Right atrium auricular region (tissue), 2 donors: ENCODE results near the gene NEK6. TPM values are rescaled to one million over a fixed set of nuclear protein-coding genes. Genes with fewer than 3 reads are reported as not detected.

Experiments used
- DNase-seq: peaks from one replicate; pipeline ENCODE4 v3.0.0-alpha.2; 2019; ENCODE audit warnings: low spot score
- H3K27ac ChIP-seq, 2 donors: fragments of 200-600 bp; sonication (generic); 1 replicate in 1 of 2; 2 replicates in 1 of 2; pipeline ENCODE4 v1.5.1; 2016 to 2019
- H3K27me3 ChIP-seq, 2 donors: fragments of 200-600 bp; sonication (generic); one replicate each; pipeline versions ENCODE4 v1.5.1 to v1.6.0; 2017 to 2019
- H3K36me3 ChIP-seq: fragments of 200-600 bp; sonication (generic); one replicate; pipeline ENCODE4 v1.5.1; 2016
- H3K4me1 ChIP-seq, 2 donors: fragments of 200-600 bp; sonication (generic); one replicate each; pipeline versions ENCODE4 v1.5.1 to v1.6.0; 2017 to 2019
- H3K4me3 ChIP-seq, 2 donors: fragments of 200-600 bp; sonication (generic); 1 replicate in 1 of 2; 2 replicates in 1 of 2; pipeline ENCODE4 v1.5.1; 2017 to 2019; ENCODE audit warnings: mild to moderate bottlenecking in 1 of 2, moderate library complexity in 1 of 2
- H3K9me3 ChIP-seq, 2 donors: fragments of 200-600 bp; sonication (generic); one replicate each; pipeline ENCODE4 v1.5.1; 2019
- CTCF ChIP-seq, 2 donors: fragments of 200-600 bp; sonication (generic); IDR thresholded peaks; one replicate each; pipeline ENCODE4 v1.5.1; 2019; ENCODE audit warnings: antibody characterized with exemption in 2 of 2
- total RNA-seq, 2 donors: library from RNA; depleted of rRNA; stranded (reverse); fragments of >200 nt; gene quantifications; one replicate each; pipeline ENCODE4 v1.1.0, GENCODE V29; 2016

The NEK6 gene
- total RNA-seq, 2 donors from 2014 or later = 9.2 to 9.7 TPM

- Histone ChIP-seq H3K4me3 (no peak overlapping the region), H3K9me3 (no peaks in the 10 kb centered on the region), H3K27ac (no peak overlapping the region), H3K36me3 (peaks cover 29% of the 10 kb centered on the region), H3K27me3 (no peaks in the 10 kb centered on the region), H3K4me1 (peaks cover 0 to 8% of the 10 kb centered on the region in 2 donors)
- TF ChIP-seq CTCF (IDR thresholded peaks at IDR 0.05) = no peak
- no peak for DNase-seq
Observed at GRCh38 chr9:124323904-124324303, 66.2 kb downstream of the NEK6 start.

GRCh38 chr9:124325816-124326215 is 68.1 kb downstream of the NEK6 start:
- Histone ChIP-seq H3K27ac (no peak overlapping the region), H3K27me3 (no peaks in the 10 kb centered on the region), H3K4me3 (no peak overlapping the region), H3K4me1 (no peaks in the 10 kb centered on the region), H3K36me3 (peaks cover 38% of the 10 kb centered on the region), H3K9me3 (no peaks in the 10 kb centered on the region)
- DNase-seq = no peak
- no peak for TF ChIP-seq CTCF (IDR thresholded peaks at IDR 0.05)

GRCh38 chr9:124326378-124326777 is 68.6 kb downstream of the NEK6 start:
- Histone ChIP-seq H3K9me3 (no peaks in the 10 kb centered on the region), H3K27me3 (no peaks in the 10 kb centered on the region), H3K4me1 (no peaks in the 10 kb centered on the region), H3K36me3 (peaks cover 38% of the 10 kb centered on the region), H3K4me3 (no peak overlapping the region), H3K27ac (no peak overlapping the region)
- no peak for TF ChIP-seq CTCF (IDR thresholded peaks at IDR 0.05)
- DNase-seq = no peak

- Histone ChIP-seq H3K4me1 (no peaks in the 10 kb centered on the region), H3K27me3 (no peaks in the 10 kb centered on the region), H3K9me3 (no peaks in the 10 kb centered on the region), H3K27ac (no peak overlapping the region), H3K4me3 (no peak overlapping the region), H3K36me3 (peaks cover 30% of the 10 kb centered on the region)
- no peak for DNase-seq
- no peak for TF ChIP-seq CTCF (IDR thresholded peaks at IDR 0.05)
Observed at GRCh38 chr9:124327491-124327890, 69.7 kb downstream of the NEK6 start.

- no peaks in the 10 kb centered on the region for H3K27me3 ChIP-seq
- no peaks in the 10 kb centered on the region for H3K4me1 ChIP-seq
- DNase-seq = no peak
- no peak for TF ChIP-seq CTCF (IDR thresholded peaks at IDR 0.05)
- H3K9me3 ChIP-seq = no peaks in the 10 kb centered on the region
- H3K4me3 ChIP-seq = no peak overlapping the region
- H3K27ac ChIP-seq = no peak overlapping the region
- H3K36me3 ChIP-seq = peaks cover 26% of the 10 kb centered on the region
Observed at GRCh38 chr9:124328285-124328684, 70.5 kb downstream of the NEK6 start.

- Histone ChIP-seq H3K36me3 (peaks cover 26% of the 10 kb centered on the region), H3K4me3 (no peak overlapping the region), H3K9me3 (no peaks in the 10 kb centered on the region), H3K27ac (no peak overlapping the region), H3K4me1 (no peaks in the 10 kb centered on the region), H3K27me3 (no peaks in the 10 kb centered on the region)
- DNase-seq = no peak
- TF ChIP-seq CTCF (IDR thresholded peaks at IDR 0.05) = no peak
Observed at GRCh38 chr9:124329206-124329792, 71.5 kb downstream of the NEK6 start.
